Choroid plexus epithelial cell (primary cell): Measurements from ENCODE around the gene SLCO3A1.

Experiments used
- DNase-seq: peaks from one replicate; pipeline ENCODE4 v3.0.0-alpha.2; 2010; ENCODE audit warnings: low read depth
- H3K4me3 ChIP-seq: 2 replicates; pipeline ENCODE4 v1.5.1; 2011; ENCODE audit warnings: low read depth, mild to moderate bottlenecking, control low read depth, low read length, moderate library complexity
- TF ChIP-seq, protein P1 (sequence below): conservative IDR thresholded peaks from 2 replicates; pipeline ENCODE4 v1.5.1; 2011; ENCODE audit warnings: low read depth, mild to moderate bottlenecking, control low read depth, inconsistent platforms, low read length, moderate library complexity

Gene SLCO3A1

DNA sequence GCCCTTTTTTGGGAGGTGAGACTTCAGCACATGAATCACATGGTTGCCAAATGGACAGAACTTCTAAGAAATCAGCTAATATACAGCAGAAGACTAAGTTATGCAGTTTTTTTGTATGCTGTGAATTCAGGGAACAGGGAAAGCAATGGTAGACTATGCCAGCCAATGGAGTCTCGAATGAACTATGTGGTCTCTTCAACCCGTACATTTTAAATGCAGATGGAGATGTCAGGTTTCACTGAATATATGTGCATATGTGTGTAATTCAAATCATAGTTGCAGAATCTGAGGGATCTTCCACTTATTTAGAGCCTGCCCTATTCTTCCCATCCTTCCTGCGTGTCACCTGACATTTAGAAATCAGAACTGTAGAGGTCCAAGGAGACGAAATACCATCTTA lies 187.9 kb downstream of the SLCO3A1 start:
- DNase-seq, result no peak
- TF ChIP-seq, protein P1, sequence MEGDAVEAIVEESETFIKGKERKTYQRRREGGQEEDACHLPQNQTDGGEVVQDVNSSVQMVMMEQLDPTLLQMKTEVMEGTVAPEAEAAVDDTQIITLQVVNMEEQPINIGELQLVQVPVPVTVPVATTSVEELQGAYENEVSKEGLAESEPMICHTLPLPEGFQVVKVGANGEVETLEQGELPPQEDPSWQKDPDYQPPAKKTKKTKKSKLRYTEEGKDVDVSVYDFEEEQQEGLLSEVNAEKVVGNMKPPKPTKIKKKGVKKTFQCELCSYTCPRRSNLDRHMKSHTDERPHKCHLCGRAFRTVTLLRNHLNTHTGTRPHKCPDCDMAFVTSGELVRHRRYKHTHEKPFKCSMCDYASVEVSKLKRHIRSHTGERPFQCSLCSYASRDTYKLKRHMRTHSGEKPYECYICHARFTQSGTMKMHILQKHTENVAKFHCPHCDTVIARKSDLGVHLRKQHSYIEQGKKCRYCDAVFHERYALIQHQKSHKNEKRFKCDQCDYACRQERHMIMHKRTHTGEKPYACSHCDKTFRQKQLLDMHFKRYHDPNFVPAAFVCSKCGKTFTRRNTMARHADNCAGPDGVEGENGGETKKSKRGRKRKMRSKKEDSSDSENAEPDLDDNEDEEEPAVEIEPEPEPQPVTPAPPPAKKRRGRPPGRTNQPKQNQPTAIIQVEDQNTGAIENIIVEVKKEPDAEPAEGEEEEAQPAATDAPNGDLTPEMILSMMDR, result no peak
- H3K4me3 ChIP-seq, result no peak overlapping the region

DNA sequence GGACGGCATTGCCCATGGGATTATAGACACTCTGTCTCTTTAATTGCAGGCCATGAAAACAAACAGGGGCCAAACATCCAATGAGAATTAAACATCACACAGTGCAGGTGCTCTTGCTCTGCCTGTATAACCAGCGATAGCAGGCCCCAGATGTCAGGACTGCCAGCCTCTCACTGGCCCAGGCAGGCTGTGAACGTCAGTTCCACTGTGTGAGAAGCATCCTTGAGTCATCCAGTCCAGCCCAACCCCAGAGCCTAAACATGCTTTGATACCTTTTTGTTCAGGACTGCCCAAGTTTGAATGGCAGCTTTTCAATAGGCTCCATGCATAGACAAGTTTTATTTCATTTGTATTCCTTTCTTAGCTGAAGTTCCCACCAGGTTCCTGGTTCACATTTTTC lies 189.8 kb downstream of the SLCO3A1 start:
- no peak overlapping the region for H3K4me3 ChIP-seq
- DNase-seq, result no peak
- TF ChIP-seq, protein P1, result no peak

DNA sequence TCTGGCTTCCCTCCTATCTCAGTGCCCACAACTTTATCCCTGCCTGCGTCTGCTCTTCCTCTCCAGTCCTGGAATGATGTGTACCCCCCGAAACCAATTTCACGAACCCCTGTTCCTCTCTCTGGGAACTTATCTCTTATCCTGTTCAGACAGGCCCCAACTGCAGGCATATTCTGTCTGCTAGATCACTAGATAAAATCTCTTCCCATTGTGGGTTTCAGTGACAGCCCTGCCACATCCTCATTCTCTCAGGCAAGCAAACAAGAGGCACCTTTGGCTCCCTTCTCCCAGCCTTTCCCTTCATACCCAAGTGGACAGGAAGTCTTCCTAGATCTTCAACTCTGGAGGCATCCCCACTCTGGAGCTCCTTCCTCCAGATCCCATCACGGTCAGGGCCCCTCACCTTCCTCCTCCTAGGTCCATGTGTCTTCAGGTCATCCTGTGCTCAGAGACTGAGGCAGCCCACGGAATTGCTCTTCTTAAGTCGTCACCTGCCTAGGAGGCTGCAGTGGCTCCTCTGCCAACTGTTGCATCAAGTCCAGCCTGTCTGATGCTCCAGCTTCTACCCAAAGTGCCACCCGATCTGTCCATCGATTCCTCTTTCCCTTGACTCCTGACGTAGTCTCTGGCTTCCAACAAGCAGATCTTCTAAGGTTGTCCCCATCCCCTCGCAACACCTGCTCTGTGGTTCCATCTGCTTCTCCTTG lies 190.8 kb downstream of the SLCO3A1 start:
- no peak for DNase-seq
- TF ChIP-seq, protein P1, result no peak
- H3K4me3 ChIP-seq, result no peak overlapping the region

DNA sequence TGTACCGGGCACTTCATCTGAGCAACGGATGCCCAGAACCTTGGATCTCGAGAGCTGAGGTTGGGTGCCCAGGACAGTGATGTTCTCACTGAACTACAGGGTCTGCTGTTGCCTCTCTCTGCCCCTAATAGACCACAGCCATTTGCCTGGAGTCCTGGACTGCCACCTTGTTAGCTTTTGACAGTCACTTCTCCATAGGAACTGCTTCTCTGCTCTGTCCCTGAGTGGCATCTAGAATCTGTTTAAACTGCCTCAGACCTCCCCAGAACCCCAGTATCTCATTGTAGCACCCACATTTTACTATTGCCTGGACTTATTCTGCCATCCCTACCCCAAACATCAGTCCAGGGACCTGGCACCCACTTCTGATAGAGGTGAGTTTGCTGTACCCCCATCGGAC lies 194.4 kb downstream of the SLCO3A1 start:
- H3K4me3 ChIP-seq, result no peak overlapping the region
- no peak for DNase-seq
- TF ChIP-seq, protein P1, result no peak

DNA sequence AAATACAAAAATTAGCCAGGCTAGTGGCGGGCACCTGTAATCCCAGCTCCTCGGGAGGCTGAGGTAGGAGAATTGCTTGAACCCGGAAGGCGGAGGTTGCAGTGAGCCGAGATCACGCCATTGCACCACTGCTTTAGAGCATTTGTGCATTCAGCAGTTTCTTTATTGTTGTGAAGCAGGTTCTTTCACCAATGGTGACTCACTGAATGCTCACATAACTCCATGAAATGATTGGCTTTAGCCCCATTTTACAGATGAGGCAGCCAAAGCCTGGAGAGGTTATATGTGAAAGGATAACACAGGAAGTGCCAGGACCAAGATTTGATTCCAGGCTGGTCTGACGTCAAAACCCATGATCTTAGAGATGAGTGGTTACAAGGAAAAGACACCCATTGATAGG lies 195.2 kb downstream of the SLCO3A1 start:
- TF ChIP-seq, protein P1, result no peak
- no peak for DNase-seq
- no peak overlapping the region for H3K4me3 ChIP-seq

DNA sequence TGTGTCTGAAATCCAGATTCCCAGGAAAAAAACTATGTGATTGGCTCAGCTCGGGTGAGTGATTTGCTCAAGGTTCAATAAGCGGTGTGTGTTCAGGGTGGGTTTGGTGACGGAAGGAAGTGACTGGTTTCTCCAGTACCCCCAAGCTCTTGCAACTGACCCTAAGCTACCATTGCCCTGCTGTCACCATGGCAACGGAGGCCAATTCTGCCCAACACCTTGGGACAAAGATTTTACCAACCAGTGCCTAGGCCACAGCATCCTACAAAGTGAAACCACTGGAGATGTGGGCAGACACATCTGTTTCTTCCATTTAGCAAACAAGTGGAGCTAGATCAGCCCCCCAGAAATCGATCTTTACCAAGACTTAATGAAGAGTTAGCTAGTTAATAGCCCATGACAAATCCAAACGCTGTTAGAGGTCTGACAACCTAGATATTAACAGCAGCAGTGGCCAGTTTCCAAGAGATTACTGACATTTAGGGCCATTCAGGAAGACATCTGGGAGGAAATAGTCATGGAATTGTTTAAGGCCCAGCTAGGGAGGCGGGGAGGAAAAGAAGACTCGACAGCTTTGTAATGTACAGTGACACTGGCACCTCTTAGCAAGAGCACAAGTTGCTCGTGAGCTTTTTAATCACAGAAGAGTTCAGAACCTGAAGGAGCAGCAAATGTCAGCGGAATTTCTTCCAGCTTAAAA lies 195.9 kb downstream of the SLCO3A1 start:
- H3K4me3 ChIP-seq, result no peak overlapping the region
- TF ChIP-seq, protein P1, result no peak
- DNase-seq, result no peak
